IMR-90 (cell line): ENCODE results near the gene EPB41L1. TPM values are rescaled to one million over a fixed set of nuclear protein-coding genes. Genes with fewer than 3 reads are reported as not detected.

ENCODE experiments used
- ATAC-seq: fragments of 200-7000 bp; cut with Tn5 transposase; 2 replicates; pipeline ENCODE4 v1.9.1; 2020; ENCODE audit warnings: low read depth, mild to moderate bottlenecking, moderate library complexity
- BruUV-seq: library from RNA; stranded (reverse); fragments of 400-500 nt; replicated peaks from 2 replicates; lab custom pipeline; 2021; lab: Mats Ljungman, UMichigan
- CTCF ChIA-PET: fragments of 300-600 bp; formaldehyde crosslinking; extraction: SDS; loops from one replicate; lab custom pipeline; 2021; ENCODE audit warnings: antibody characterized with exemption; lab: Yijun Ruan, JAX
- POLR2A ChIA-PET: fragments of 300-600 bp; sonication (Branson Sonifier 250); formaldehyde crosslinking; loops from one replicate; lab custom pipeline; 2022; ENCODE audit warnings: antibody characterized with exemption; ENCODE audit not compliant: unreplicated experiment; lab: Charles Lee
- DNase-seq: peaks from one replicate; pipeline ENCODE4 v3.0.0; 2013
- H2AFZ ChIP-seq: replicated peaks from 2 replicates; pipeline ENCODE3; 2013; ENCODE audit warnings: low read length, mild to moderate bottlenecking; ENCODE audit not compliant: poor library complexity
- H2AK5ac ChIP-seq: 2 replicates; pipeline ENCODE4 v1.6.1; 2013; ENCODE audit warnings: low read depth, low read length, inconsistent platforms
- H2AK9ac ChIP-seq: replicated peaks from 2 replicates; pipeline ENCODE3; 2013; ENCODE audit warnings: mild to moderate bottlenecking, low read depth, low read length, moderate library complexity; ENCODE audit not compliant: poor library complexity
- H2BK120ac ChIP-seq: 2 replicates; pipeline ENCODE4 v1.6.1; 2013; ENCODE audit warnings: low read depth, low read length, inconsistent platforms
- H2BK15ac ChIP-seq: 3 replicates; pipeline ENCODE4 v1.6.1; 2013; ENCODE audit warnings: low read depth, low read length, inconsistent platforms
- H2BK20ac ChIP-seq: 2 replicates; pipeline ENCODE4 v1.6.1; 2013; ENCODE audit warnings: low read depth, mild to moderate bottlenecking, inconsistent platforms, low read length, moderate library complexity
- H2BK5ac ChIP-seq: 2 replicates; pipeline ENCODE4 v1.6.1; 2013; ENCODE audit warnings: mild to moderate bottlenecking, low read depth, low read length, inconsistent platforms; ENCODE audit not compliant: poor library complexity, severe bottlenecking
- H3K14ac ChIP-seq: replicated peaks from 2 replicates; pipeline ENCODE4 v1.6.1; 2013; ENCODE audit warnings: low read depth, low read length, inconsistent platforms
- H3K18ac ChIP-seq: 2 replicates; pipeline ENCODE4 v1.6.1; 2013; ENCODE audit warnings: low read depth, low read length, control low read depth
- H3K23ac ChIP-seq: 2 replicates; pipeline ENCODE4 v1.6.1; 2013; ENCODE audit warnings: low read depth, low read length, inconsistent platforms
- H3K27ac ChIP-seq: 2 replicates; pipeline ENCODE4 v1.5.1; 2013; ENCODE audit warnings: mild to moderate bottlenecking, control low read depth, low read length; ENCODE audit not compliant: insufficient read depth
- H3K27me3 ChIP-seq: 2 replicates; pipeline ENCODE4 v1.6.1; 2013; ENCODE audit warnings: low read length; ENCODE audit not compliant: control insufficient read depth, insufficient read depth
- H3K36me3 ChIP-seq: 2 replicates; pipeline ENCODE4 v1.6.1; 2013; ENCODE audit warnings: low read length, mixed read lengths; ENCODE audit not compliant: control insufficient read depth, insufficient read depth
- H3K4ac ChIP-seq: 2 replicates; pipeline ENCODE4 v1.6.1; 2013; ENCODE audit warnings: low read depth, low read length, inconsistent platforms
- H3K4me1 ChIP-seq: 2 replicates; pipeline ENCODE4 v1.6.1; 2013; ENCODE audit warnings: low read length, mixed read lengths; ENCODE audit not compliant: control insufficient read depth, insufficient read depth
- H3K4me2 ChIP-seq: 2 replicates; pipeline ENCODE4 v1.6.1; 2013; ENCODE audit warnings: low read depth, mild to moderate bottlenecking, control low read depth, low read length, moderate library complexity
- H3K4me3 ChIP-seq: 2 replicates; pipeline ENCODE4 v1.5.1; 2013; ENCODE audit warnings: low read depth, mild to moderate bottlenecking, control low read depth, low read length, moderate library complexity; ENCODE audit not compliant: insufficient read depth
- H3K56ac ChIP-seq: 2 replicates; pipeline ENCODE4 v1.6.1; 2013; ENCODE audit warnings: low read length, inconsistent platforms; ENCODE audit not compliant: insufficient read depth; ENCODE audit errors: extremely low read depth
- H3K79me1 ChIP-seq, 2 experiments: 2 replicates each; pipeline ENCODE4 v1.6.1; 2013; ENCODE audit warnings: low read length in 2 of 2, inconsistent platforms in 1 of 2, low read depth in 1 of 2
- H3K9ac ChIP-seq: 2 replicates; pipeline ENCODE4 v1.6.1; 2013; ENCODE audit warnings: low read depth, low read length, control low read depth
- H3K9me1 ChIP-seq: 2 replicates; pipeline ENCODE4 v1.6.1; 2013; ENCODE audit warnings: low read length, inconsistent platforms; ENCODE audit not compliant: insufficient read depth
- H3K9me3 ChIP-seq: 2 replicates; pipeline ENCODE4 v1.6.1; 2013; ENCODE audit warnings: low read length; ENCODE audit not compliant: control insufficient read depth, insufficient read depth
- H4K20me1 ChIP-seq: 2 replicates; pipeline ENCODE4 v1.6.1; 2013; ENCODE audit warnings: low read length, inconsistent platforms; ENCODE audit not compliant: insufficient read depth
- H4K5ac ChIP-seq: 2 replicates; pipeline ENCODE4 v1.6.1; 2013; ENCODE audit warnings: mild to moderate bottlenecking, low read depth, low read length, control low read depth
- H4K8ac ChIP-seq, 2 experiments: 2 replicates each; pipeline ENCODE4 v1.6.1; 2013; ENCODE audit warnings: low read depth in 2 of 2, low read length in 2 of 2, control low read depth in 1 of 2, inconsistent platforms in 1 of 2
- H4K91ac ChIP-seq: 2 replicates; pipeline ENCODE4 v1.6.1; 2013; ENCODE audit warnings: low read depth, low read length, inconsistent platforms; ENCODE audit not compliant: insufficient read depth
- BHLHE40 ChIP-seq: fragments of 150-350 bp; IDR thresholded peaks from 2 replicates; pipeline ENCODE4 v1.6.1; 2016; ENCODE audit warnings: mild to moderate bottlenecking, low read depth, low read length
- CEBPB ChIP-seq: IDR thresholded peaks from 2 replicates; pipeline ENCODE4 v1.6.1; 2012; ENCODE audit warnings: low read depth, low read length, improper control_type of control experiment
- CHD1 ChIP-seq: IDR thresholded peaks from 2 replicates; pipeline ENCODE4 v1.6.1; 2012; ENCODE audit warnings: low read depth, low read length, improper control_type of control experiment
- CTCF ChIP-seq: conservative IDR thresholded peaks from 2 replicates; pipeline ENCODE4 v1.5.1; 2012; ENCODE audit warnings: mild to moderate bottlenecking, low read depth, low read length, improper control_type of control experiment
- ELK1 ChIP-seq: fragments of 150-350 bp; IDR thresholded peaks from 2 replicates; pipeline ENCODE4 v1.6.1; 2016; ENCODE audit warnings: low read depth, mild to moderate bottlenecking, low read length, moderate library complexity, borderline replicate concordance
- FOS ChIP-seq: fragments of 150-350 bp; IDR thresholded peaks from 2 replicates; pipeline ENCODE4 v1.6.1; 2016; ENCODE audit warnings: low read depth, low read length
- MAFK ChIP-seq: IDR thresholded peaks from 2 replicates; pipeline ENCODE4 v1.6.1; 2012; ENCODE audit warnings: low read depth, low read length, improper control_type of control experiment
- MAZ ChIP-seq: IDR thresholded peaks from 2 replicates; pipeline ENCODE4 v1.6.1; 2012; ENCODE audit warnings: low read depth, mild to moderate bottlenecking, low read length, improper control_type of control experiment, moderate library complexity, borderline replicate concordance
- MXI1 ChIP-seq: IDR thresholded peaks from 2 replicates; pipeline ENCODE4 v1.6.1; 2012; ENCODE audit warnings: low read depth, mild to moderate bottlenecking, low read length, moderate library complexity, borderline replicate concordance
- NFE2L2 ChIP-seq: fragments of 150-350 bp; IDR thresholded peaks from 2 replicates; pipeline ENCODE4 v1.6.1; 2016; ENCODE audit warnings: low read depth, mild to moderate bottlenecking, low read length
- POLR2A ChIP-seq: IDR thresholded peaks from 2 replicates; pipeline ENCODE4 v1.6.1; 2012; ENCODE audit warnings: mild to moderate bottlenecking, low read depth, low read length
- RAD21 ChIP-seq: IDR thresholded peaks from 2 replicates; pipeline ENCODE4 v1.6.1; 2012; ENCODE audit warnings: low read length, improper control_type of control experiment
- RCOR1 ChIP-seq: IDR thresholded peaks from 2 replicates; pipeline ENCODE4 v1.6.1; 2012; ENCODE audit warnings: mild to moderate bottlenecking, low read length, improper control_type of control experiment; ENCODE audit not compliant: insufficient replicate concordance
- RFX5 ChIP-seq: IDR thresholded peaks from 2 replicates; pipeline ENCODE4 v1.8.0; 2012; ENCODE audit warnings: low read depth, mild to moderate bottlenecking, low read length, moderate library complexity
- SMC3 ChIP-seq: fragments of 150-350 bp; IDR thresholded peaks from 2 replicates; pipeline ENCODE4 v1.6.1; 2016; ENCODE audit warnings: low read depth, mild to moderate bottlenecking, antibody characterized with exemption, low read length, moderate library complexity
- USF2 ChIP-seq: fragments of 150-350 bp; IDR thresholded peaks from 2 replicates; pipeline ENCODE4 v1.6.1; 2017; ENCODE audit warnings: mild to moderate bottlenecking, antibody characterized with exemption, low read length, low read depth
- WGBS, 2 experiments: methylation state at CpG; one replicate each; pipeline versions ENCODE4 v1.1.5 to v1.1.7; 2013; ENCODE audit warnings: missing lambda C conversion rate in 2 of 2; ENCODE audit not compliant: insufficient read length in 1 of 2; ENCODE audit errors: extremely low coverage in 2 of 2; 5-methylcytosine and 5-hydroxymethylcytosine counted together
- dilution Hi-C: fragments of 300-500 bp; cut with HindIII; formaldehyde crosslinking; loops from one replicate; pipeline ENCODE4 v1.14.3; 2018; ENCODE audit warnings: low sequenced_read_pairs; ENCODE audit not compliant: unreplicated experiment
- in situ Hi-C: fragments of 300-500 bp; cut with MboI; formaldehyde crosslinking; loops from 3 replicates; pipeline ENCODE4 v1.14.3; 2019; ENCODE audit warnings: low sequenced_read_pairs, inconsistent platforms, mixed read lengths
- intact Hi-C: fragments of 100-400 bp; cut with micrococcal nuclease; formaldehyde crosslinking; loops from 2 replicates; pipeline ENCODE4 v1.10.0; 2022
- polyA plus RNA-seq, 3 experiments: library from polyadenylated mRNA; depleted of rRNA; stranded (reverse); fragments of >200 nt; gene quantifications; 2 replicates each; pipeline ENCODE4 v1.2.3, GENCODE V29; 2012; ENCODE audit warnings: low replicate concordance in 1 of 3
- total RNA-seq: library from RNA; depleted of rRNA; stranded (reverse); fragments of >200 nt; gene quantifications from 2 replicates; pipeline ENCODE4 v1.2.3, GENCODE V29; 2012

Gene EPB41L1
- total and polyA plus RNA-seq, 2 of the 4 experiments (the other 2 are of a cell fraction), result 12.5 to 33.7 TPM

- Histone ChIP-seq H3K18ac (no peak overlapping the region), H2BK15ac (no peak overlapping the region), H2BK20ac (no peak overlapping the region), H3K4me1 (peaks cover 8% of the 10 kb centered on the region), H3K23ac (no peak overlapping the region), H3K36me3 (peaks cover 2% of the 10 kb centered on the region; the same call in 1 of the 2 replicates), H3K27ac (no peak overlapping the region), H4K91ac (no peak overlapping the region), H3K56ac (no peak overlapping the region), H3K9me3 (no peaks in the 10 kb centered on the region), H2BK5ac (no peak overlapping the region), H3K4me3 (no peak overlapping the region), H3K9me1 (peaks cover 5% of the 10 kb centered on the region), H3K14ac (no peak overlapping the region), H4K20me1 (no peaks in the 10 kb centered on the region; the same call in 1 of the 2 replicates), H3K4ac (no peak overlapping the region), H2AK5ac (no peak overlapping the region), H3K9ac (no peak overlapping the region), H3K27me3 (no peaks in the 10 kb centered on the region), H4K5ac (no peak overlapping the region), H4K8ac (no peak overlapping the region), H3K79me1 (peaks cover 0 to 3% of the 10 kb centered on the region in 2 experiments; a peak in 1 of 4 replicates), H2AK9ac (no peak overlapping the region), H2AFZ (no peak overlapping the region), H2BK120ac (no peak overlapping the region), H3K4me2 (no peak overlapping the region)
- no TSS peak for BruUV-seq
- dilution Hi-C loops (no loop called here), intact Hi-C loops (no loop called here), in situ Hi-C loops (no loop called here)
- ChIA-PET CTCF (no interaction called here), POLR2A (no interaction called here)
- WGBS, 2 experiments, result 100% methylated on average over 3 of the region's 7 CpGs; no CpG with 5 or more reads in 1 of the 2 experiments
- DNase-seq, result no peak
- no peak for ATAC-seq
- TF ChIP-seq RFX5 (no peak), CEBPB (no peak), SMC3 (no peak), RAD21 (no peak), FOS (no peak), BHLHE40 (no peak), USF2 (no peak), CHD1 (no peak), NFE2L2 (no peak), MAFK (no peak), CTCF (no peak), ELK1 (no peak), POLR2A (no peak), MXI1 (no peak), RCOR1 (no peak), MAZ (no peak)
Measured at GRCh38 chr20:36177716-36178115, 23.2 kb downstream of the EPB41L1 start.
